ENCODE results near the gene SEC31B.

SEC31B gene

GRCh38 chr10:100490531-100490930 is 29.1 kb downstream of the SEC31B start:
- no peak for DNase-seq (ENCODE audit: low spot score)

DNA sequence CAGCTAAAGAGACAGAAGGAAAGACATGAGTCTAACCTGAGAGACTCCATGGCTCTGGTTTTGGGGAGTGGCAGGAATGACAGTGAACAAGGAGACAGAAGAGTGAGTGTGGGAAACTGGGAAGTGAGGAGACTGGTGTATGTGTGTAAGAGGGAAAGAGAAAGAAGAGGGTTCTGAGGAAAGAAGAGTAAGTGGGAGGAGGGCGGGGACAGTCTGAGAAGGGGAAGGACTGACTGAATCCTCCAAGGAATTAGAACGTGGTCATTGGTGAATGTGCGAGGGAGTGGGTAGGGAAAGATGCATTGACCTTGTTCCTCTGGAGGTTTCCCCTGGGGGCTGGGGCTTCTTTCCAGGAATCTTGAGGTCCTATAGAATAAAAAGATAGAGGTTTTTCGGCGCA is 30.3 kb downstream of the SEC31B start:
- DNase-seq (ENCODE audit: low spot score), result no peak

- DNase-seq (ENCODE audit: low spot score), result no peak
Observed at GRCh38 chr10:100487529-100487928, 32.1 kb downstream of the SEC31B start.

DNA sequence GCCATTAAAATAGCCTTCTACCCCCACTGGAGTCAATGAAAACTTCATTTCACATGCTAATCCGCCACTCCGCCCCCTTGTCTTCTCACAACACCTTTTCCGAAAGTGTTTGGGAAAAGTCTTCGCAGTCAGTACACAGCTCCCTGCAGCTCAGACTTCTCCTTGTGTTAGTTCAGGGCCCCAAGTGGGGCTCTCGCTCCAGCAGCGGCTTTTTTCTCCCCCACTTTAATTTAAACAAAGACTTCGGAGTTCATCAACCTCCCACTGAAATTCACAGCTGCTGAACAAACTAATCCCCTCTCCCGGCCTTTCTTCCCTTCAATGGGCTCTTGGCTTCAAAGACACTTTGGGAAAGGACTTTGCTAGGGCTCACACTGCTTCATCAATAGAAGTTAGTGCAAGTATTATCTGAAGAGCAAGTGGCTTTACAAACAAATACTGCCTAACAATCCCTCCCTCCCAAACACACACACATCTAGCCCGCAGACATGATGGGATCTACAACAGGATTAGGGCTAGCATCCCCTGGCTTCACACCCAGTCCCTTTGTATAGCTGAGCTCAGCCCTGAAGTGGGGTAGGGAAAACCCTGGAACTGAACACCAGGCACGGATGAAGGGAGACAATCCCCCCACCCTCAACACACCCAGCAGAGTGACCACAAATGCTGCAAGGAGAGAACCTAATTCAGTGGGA is 33.7 kb downstream of the SEC31B start:
- DNase-seq (ENCODE audit: low spot score), result no peak

DNA sequence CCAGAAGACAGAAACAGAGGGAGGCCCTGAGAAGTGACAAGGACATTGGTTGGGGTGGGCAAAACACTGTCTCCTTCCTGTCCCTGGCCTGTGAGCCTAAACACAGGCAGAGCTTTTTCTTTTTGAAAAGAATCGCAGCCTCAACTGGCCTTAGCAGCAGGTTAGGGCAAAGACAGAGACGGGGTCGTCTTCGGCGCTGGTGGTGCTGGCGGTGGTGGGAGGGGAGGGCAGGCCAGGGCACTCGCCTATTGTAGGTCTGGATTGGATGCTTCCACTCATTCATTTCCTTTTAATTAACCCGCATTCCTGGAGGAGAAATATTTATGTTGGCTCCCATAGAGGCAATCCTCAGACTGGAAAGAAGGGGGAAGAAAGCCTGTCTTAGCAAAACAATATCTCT is 34.3 kb downstream of the SEC31B start:
- no peak for DNase-seq (ENCODE audit: low spot score)

GRCh38 chr10:100483876-100484666 is 35.6 kb downstream of the SEC31B start:
- no peak for DNase-seq (ENCODE audit: low spot score)

- no peak for DNase-seq (ENCODE audit: low spot score)
Observed at GRCh38 chr10:100482834-100483185, 36.9 kb downstream of the SEC31B start.

DNA sequence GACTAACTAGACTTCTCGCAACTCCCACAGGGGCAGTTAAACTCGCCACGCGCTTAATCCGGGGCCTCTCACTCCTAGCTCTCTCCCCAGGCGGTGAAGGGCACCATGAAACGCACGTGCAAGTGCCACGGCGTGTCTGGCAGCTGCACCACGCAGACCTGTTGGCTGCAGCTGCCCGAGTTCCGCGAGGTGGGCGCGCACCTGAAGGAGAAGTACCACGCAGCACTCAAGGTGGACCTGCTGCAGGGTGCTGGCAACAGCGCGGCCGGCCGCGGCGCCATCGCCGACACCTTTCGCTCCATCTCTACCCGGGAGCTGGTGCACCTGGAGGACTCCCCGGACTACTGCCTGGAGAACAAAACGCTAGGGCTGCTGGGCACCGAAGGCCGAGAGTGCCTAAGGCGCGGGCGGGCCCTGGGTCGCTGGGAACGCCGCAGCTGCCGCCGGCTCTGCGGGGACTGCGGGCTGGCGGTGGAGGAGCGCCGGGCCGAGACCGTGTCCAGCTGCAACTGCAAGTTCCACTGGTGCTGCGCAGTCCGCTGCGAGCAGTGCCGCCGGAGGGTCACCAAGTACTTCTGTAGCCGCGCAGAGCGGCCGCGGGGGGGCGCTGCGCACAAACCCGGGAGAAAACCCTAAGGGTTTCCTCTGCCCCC is 37.4 kb downstream of the SEC31B start:
- peak; percentile 52 for DNase-seq (ENCODE audit: low spot score)

- peak; percentile 94 for DNase-seq (ENCODE audit: low spot score)
Observed at GRCh38 chr10:100481462-100482081, 38.1 kb downstream of the SEC31B start.

DNA sequence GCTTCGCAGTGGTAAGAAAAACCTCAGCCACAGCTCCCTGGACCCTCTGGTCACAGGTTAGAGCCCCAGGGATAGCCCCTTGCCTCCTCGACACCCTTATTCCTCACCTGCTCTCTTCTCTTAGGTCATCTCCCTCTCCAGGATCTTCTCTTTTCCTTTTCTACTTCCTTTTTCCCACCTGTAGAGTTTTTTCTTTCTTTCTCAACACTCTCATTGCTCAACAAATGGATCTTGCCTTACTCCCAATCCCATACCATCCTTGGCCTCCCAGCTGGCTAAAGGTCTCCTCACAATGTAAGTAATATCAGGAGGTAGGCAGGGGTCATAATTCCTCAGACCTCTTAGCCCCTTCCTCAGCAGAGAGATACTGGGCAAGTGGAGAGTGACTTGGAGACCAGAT is 39.7 kb downstream of the SEC31B start:
- DNase-seq (ENCODE audit: low spot score), result no peak

GRCh38 chr10:100479037-100479436 is 40.6 kb downstream of the SEC31B start:
- no peak for DNase-seq (ENCODE audit: low spot score)

DNA sequence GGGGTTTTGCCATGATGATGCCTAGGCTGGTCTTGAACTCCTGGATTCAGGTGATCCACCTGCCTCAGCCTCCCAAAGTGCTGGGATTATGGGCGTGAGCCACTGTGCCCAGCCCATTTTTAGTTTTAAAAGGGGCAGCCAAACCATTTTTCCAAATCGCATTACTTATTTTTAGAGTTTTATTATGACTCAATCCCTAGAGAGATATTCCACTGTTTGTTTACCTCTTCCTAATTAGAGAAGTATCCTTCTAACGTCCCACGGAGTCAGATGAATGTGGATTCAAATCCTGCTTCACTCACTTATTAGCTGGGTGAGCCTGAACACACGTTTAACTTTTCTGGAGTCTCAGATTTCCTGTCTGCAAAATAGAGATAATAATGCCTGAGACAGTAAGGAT is 41.7 kb downstream of the SEC31B start:
- DNase-seq (ENCODE audit: low spot score), result no peak

DNA sequence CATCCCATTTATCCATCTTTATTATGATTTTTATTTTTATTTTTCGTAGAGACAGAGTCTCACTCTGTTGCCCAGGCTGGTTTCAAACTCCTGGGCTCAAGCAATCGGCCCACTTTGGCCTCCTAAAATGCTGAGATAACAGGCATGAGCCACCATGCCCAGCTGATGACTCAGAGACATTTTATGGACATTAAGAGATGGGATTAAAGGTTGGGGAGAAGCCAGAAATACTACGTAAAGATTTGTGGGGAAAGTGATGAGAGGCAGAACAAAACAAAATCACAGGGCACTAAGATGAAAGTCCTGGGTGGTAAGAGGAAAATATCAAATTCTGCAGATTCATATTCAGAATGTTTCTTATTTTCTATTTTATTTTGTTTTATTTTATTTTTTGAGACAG is 49.3 kb downstream of the SEC31B start:
- DNase-seq (ENCODE audit: low spot score), result no peak

DNA sequence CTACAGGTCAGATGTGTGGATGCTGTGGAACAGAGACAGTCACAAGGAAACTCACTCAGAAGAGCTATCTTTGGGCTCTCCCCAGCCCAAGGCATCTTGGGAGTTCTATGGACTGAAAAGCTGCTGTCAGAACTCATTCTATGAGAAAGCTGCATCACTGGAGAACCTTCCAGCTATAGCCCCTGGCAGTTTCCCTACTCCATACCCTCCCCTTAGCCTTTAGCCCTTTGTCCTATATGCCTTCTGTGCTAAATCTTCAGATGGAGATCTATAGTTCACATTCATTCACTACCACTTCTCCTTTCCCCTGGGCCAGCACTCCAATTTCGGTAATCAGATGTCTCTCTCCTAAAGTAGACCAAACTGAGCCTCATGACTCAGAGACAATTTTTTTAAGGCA is 49.9 kb downstream of the SEC31B start:
- DNase-seq (ENCODE audit: low spot score), result no peak

DNA sequence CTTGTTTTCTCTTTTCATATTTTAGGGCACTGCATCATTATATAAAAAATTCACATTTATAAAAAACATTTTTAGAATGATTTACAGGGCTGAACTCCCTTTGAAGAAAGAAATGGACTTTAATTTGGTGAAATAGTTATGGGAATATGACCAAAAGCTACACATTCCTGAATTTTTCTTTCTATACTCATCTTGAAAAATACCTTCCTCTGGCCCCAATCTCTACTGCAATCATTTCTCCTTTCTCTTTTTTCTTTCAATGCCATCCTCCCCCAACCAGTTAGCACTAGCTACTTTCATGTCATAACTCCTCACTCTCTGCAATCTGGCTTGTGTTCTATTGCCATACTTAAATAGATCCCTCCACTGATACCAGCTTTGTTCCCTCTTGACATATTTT is 50.7 kb downstream of the SEC31B start:
- no peak for DNase-seq (ENCODE audit: low spot score)

DNA sequence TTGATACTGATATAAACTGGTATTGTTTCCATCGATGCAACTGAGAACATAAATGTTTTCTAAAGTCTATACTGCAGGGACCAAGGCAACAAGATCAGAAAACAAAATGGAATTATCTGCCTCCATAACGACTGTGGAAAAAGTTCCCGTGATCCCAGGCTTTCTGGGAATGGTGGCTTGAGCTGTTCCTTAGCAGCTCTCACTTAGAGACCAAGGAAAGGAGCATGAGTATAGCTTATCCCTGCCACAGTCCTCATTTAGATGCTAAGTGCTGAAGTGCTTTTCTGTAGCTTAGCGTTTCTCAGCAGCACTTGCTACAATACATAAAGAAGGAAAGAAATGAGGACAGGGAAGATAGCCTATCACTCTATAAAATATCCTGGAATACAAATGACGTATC is 51.3 kb downstream of the SEC31B start:
- no peak for DNase-seq (ENCODE audit: low spot score)

- DNase-seq (ENCODE audit: low spot score), result no peak
Observed at GRCh38 chr10:100462709-100463108, 57.0 kb downstream of the SEC31B start, which contains the start of gene WNT8B. WNT8B (plus strand) TSS chr10:100463009; CDS start chr10:100463169, 160 bp downstream.

- peak; percentile 62 for DNase-seq (ENCODE audit: low spot score)
Observed at GRCh38 chr10:100448951-100449350, 70.7 kb downstream of the SEC31B start.

DNA sequence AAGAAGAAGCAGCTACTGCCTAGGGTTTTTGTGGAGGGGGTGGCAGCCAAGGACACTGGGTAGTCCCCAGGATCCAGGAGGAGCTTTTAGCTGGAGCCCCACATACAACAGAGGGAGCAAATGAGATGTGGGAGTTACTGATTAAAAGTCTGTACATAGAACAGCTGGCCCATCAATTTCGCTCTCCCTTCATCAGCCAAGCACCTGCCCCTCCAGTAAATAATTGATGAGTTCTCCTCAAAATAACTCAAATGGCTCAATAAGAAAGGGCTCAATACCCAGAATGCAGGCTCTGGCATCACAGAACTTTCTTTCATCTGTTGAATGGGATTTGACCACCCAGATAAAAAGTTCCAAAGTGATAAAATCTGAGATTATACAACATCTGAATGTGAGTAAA is 72.0 kb downstream of the SEC31B start:
- DNase-seq (ENCODE audit: low spot score), result no peak

DNA sequence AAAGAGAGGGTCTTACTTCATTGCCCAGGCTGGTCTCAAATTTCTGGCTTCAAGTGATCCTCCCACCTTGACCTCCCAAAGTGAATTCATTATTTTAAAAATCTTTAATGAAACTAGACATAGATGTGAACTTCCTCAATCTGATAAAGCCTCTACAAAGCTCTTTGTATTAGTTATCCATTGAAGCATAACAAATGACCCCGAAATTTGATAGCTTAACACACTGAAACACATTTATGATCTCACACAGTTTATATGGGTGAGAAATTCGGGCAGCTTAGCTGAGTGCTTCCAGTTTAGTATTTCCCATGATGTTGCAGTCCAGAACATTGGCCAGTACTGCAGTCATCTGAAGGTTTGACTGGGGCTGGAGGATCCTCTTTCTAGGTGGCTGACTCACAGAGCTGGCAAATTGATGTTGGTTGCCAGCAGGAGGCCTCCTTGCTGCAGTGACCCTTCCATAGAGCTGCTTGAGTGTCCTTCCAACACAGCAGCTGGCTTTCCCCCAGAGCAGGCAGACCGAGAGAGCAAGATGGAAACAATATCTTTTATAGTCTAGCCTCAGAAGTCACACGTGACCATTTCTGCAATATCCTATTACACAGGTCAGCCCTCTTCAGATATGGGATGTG is 73.4 kb downstream of the SEC31B start:
- DNase-seq (ENCODE audit: low spot score), result no peak

DNA sequence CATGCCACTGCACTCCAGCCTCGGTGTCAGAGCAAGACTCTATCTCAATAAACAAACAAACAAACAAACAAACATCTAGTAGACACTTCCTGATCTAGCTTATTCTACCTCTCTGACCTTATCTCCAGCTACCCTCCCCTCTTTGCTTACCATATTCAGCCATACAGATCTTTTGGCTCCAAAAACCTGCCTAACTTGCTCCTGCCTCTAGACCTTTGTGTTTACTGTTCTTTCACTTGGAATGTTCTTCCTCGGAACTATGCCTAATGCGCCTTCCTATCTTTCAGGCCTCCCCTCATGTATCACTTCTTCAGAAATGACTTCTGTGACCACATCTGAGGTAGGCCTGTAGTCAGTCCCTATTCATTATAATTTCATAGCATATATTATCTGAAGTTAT is 77.1 kb downstream of the SEC31B start:
- DNase-seq (ENCODE audit: low spot score), result no peak

DNA sequence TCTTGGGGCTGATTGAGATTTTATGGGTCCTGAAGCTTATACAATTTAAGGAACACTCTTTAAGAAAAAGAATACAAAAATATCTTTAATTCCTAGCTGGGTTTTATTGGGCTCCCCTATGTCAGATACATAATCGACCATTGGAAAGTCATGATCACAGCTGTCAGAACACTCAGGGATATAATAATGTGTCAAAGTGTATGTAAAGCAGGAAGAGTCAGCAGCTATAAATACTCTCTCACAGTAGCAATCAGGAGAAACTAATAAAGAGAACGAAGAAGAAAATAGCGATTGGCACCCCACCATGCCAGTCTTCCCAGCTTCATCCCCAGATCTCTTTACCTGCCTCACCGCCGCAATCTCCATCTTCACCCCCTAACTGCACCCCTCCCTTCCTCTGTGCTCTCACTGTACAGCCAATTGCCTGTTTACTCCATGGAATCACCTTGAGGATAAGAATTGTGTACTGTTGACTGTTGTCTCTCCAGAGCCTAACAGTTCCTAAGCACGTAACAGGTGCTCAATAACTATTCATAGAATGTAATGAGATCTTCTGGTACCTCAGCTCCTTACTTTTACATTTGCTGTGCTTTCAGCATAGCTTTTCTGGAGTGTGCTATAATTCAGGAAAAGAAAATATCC is 80.9 kb downstream of the SEC31B start:
- no peak for DNase-seq (ENCODE audit: low spot score)

Data from pons (tissue), 1 donor.